Transverse colon (tissue), 4 donors: ENCODE measurements around the gene METTL8.

Experiments used
- POLR2AphosphoS5 ChIP-seq, 3 donors: sonication (generic); formaldehyde crosslinking; IDR thresholded peaks; one replicate each; pipeline ENCODE4 v1.6.1; 2016; ENCODE audit warnings: antibody characterized with exemption in 3 of 3
- TF ChIP-seq, protein P1 (sequence below), 5 experiments: fragments of 200-600 bp in 3 of 5; fragments of 450-650 bp in 2 of 5; sonication (generic) in 3 of 5; IDR thresholded peaks; 1 replicate in 2 of 5; 2 replicates in 3 of 5; pipeline ENCODE4 v1.5.1; 2016 to 2017; ENCODE audit warnings: antibody characterized with exemption in 5 of 5, inconsistent platforms in 3 of 5, mild to moderate bottlenecking in 2 of 5, moderate library complexity in 1 of 5

DNA sequence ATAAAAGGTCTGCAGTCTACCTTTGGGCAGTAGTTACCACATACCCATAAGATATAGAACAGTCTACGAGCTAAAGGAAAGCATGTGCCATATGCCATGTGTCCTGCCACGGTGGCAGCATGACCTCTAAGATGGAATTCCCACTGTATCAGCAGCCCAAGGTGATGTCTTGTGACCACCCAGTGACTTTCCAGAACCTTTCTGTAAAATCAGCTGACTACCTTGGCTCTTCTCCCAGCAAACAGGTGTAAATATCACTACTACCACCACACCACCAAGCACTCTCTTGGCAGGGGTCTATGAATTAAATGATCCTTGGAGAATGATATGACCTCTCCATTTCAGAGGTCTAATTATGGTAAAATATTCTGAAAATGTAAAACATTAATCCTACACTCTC is 99.6 kb downstream of the METTL8 start:
- no peak for TF ChIP-seq POLR2AphosphoS5 (IDR thresholded peaks at IDR 0.05)
- TF ChIP-seq, protein P1, sequence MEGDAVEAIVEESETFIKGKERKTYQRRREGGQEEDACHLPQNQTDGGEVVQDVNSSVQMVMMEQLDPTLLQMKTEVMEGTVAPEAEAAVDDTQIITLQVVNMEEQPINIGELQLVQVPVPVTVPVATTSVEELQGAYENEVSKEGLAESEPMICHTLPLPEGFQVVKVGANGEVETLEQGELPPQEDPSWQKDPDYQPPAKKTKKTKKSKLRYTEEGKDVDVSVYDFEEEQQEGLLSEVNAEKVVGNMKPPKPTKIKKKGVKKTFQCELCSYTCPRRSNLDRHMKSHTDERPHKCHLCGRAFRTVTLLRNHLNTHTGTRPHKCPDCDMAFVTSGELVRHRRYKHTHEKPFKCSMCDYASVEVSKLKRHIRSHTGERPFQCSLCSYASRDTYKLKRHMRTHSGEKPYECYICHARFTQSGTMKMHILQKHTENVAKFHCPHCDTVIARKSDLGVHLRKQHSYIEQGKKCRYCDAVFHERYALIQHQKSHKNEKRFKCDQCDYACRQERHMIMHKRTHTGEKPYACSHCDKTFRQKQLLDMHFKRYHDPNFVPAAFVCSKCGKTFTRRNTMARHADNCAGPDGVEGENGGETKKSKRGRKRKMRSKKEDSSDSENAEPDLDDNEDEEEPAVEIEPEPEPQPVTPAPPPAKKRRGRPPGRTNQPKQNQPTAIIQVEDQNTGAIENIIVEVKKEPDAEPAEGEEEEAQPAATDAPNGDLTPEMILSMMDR (IDR thresholded peaks at IDR 0.05) = no peak
